ENCODE measurements around the gene KRIT1.
"Not testable (repeated sequence)": the region's sequence is repeated elsewhere in the genome, so short reads cannot be mapped to it uniquely, and the experiment has no call there.

DNA sequence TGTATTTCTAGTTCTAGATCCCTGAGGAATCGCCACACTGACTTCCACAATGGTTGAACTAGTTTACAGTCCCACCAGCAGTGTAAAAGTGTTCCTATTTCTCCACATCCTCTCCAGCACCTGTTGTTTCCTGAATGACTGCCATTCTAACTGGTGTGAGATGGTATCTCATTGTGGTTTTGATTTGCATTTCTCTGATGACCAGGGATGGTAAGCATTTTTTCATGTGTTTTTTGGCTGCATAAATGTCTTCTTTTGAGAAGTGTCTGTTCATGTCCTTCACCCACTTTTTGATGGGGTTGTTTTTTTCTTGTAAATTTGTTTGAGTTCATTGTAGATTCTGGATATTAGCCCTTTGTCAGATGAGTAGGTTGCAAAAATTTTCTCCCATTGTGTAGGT, 61.4 kb downstream of the KRIT1 start:
- not testable (repeated sequence) for TF ChIP-seq POLR2A, POLR2AphosphoS5 (IDR thresholded peaks at IDR 0.05; ENCODE audit: low read depth, low read length)
